HG03097 (cell line): ENCODE data around the gene NINL.

Experiments
- ATAC-seq: cut with Tn5 transposase; IDR thresholded peaks from one replicate; pipeline ENCODE4 v1.9.1; 2021; ENCODE audit not compliant: unreplicated experiment, low FRiP score

Gene NINL

DNA sequence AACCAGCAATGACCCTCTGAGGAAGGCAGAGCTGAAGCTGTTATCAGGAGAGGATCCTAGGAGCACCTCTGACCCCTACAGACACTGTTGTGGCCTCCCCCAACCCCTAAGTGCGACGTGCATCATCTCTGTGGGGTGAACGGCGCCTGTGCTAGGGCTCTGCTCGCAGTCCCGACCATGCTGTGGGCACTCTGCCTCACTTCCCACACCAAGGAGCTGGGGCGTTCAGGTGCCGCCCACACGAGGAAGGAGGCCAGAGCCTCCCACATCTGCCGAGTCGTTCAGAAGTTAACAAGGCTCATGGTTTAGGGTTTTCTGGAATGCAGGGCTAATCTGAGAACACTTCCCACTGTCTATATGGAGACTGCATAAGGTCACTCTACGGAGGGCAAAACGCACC lies 115.8 kb downstream of the NINL start:
- ATAC-seq: no peak

DNA sequence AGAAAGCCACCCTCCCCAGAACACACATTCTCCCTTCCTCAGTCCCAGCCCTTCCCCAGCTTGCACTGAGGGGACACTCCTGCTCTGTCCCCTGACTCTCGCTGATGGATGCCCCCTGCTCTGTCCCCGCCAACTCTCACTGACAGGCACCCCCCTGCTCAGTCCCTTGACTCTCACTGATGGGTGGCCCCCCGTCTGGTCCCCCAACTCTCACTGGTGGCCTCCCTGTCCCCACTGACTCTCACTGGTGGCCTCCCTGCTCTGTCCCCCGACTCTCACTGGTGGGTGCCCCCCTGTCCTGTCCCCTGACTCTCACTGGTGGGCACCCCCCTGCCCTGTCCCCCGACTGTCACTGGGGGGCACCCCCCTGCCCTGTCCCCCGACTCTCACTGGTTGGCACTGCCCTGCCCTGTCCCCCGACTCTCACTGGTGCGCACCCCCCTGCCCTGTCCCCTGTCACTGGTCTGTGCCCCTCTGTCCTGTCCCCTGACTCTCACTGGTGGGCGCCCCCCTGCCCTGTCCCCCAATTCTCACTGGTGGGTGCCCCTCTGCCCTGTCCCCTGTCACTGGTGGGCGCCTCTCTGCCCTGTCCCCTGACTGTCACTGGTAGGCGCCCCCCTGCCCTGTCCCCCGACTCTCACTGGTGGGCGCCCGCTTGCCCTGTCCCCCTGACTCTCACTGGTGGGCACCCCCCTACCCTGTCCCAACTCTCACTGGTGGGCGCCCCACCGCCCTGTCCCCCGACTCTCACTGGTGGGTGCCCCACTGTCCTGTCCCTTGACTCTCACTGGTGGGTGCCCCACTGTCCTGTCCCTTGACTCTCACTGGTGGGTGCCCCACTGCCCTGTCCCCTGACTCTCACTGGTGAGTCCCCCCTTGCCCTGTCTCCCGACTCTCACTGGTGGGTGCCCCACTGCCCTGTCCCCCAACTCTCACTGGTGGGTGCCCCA lies 116.9 kb downstream of the NINL start:
- ATAC-seq: no peak

DNA sequence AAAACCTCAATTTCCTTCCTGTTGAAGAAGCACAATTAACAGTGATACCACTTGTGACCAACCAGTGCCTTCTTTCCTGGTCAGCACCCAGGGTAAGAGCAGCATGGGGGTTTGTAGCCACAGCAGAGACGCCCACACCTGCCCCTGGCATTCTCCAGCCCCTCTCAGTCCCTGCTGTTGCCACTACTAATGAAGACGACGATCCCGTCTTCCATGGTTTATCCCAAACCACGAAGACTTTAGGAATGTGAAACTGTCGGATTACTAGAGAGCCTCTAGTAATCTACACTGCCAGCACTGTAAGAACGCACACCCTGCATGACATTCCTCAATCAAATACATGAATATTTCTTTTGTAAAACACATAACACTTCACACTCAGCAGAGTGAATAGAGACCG lies 117.9 kb downstream of the NINL start:
- ATAC-seq: no peak

DNA sequence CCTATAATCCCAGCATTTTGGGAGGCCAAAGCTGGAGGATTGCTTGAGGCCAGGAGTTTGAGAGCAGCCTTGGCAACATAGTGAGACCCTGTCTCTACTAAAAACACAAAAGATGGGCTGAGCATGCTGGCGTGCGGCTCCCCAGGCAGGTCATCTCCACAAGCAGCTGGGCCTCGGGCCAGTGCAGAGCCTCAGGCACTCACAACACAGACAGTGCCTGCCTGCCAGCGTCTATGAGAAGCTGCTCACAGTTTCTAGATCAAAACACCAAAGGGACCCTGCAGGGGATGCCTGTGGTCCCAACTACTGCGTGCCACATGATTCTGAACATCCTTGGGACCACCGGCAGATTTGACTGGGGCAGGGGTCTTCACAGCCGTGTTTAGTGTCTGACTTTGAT lies 118.5 kb downstream of the NINL start:
- ATAC-seq: no peak

DNA sequence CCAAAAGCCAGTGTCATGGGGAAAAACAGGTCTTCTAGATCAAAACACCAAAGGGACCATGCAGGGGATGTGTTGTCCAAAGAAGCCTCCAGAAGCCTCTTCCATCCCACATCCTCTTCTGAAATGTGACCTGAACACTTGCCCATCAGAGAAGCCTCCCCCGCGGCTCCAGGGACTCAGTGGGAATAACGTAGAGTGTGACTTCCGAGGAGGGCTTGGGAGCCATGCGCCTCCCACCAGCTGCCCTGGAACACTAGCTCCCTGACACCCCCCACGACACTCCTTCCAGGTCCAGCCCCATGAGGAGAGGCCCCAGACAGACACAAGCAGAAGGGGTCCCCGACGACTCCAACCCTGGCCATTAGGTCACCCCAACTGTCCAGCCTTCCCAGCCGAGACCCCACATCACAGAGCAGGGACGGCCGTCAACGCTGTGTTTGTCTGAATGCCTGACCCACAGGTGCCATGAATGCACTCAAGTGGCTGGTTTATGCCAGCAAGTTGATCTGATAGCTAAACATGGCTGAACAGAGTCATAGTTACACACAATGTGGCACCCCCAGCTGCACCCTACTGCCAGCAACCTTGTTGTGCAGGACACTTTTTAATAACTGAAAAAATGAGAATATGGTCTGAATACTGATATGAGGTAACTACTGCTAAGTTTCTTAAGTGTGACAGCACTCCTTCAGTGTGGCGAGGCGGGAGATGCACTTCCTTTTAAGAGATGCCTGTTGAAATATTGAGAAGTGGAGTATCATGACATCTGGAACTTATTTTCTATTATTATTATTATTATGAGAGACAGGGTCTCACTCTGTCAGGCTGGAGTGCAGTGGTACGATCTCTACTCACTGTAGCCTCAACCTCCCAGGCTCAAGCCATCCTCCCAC lies 119.8 kb downstream of the NINL start:
- no peak for ATAC-seq

DNA sequence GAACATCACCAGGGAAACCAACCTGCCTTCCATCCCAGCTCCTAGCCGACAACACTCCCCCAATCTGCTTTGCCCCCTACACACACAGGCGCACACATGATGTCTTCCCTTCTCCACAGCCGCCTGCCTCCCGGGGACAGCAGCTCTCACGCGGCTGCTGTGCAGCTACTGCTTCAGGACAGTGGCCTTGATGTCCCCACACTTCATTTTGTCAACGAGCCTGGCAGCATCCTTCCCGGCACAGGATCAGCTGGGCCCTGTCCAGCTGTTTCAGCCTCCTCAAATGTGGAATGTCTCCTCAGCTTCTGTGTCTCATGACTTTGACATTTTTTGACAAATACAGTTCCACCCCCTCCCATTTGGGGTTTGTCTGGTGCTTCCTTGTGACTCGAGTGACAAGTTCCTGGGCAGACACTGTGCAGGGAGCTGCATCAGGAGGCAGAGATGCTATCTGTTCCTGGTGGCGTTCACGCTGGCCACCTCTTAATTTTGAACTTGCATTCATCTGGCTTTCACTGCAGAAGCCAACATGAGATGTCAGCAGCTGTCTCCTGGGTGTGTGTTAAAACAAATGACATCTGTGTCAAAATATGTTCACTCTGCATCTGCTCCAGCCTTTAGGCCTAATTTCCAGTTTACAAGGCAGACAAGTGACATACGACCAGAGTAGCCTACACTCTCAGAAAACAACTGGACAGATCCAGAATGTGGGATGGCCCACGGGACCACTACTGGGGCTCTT lies 120.7 kb downstream of the NINL start:
- no peak for ATAC-seq

DNA sequence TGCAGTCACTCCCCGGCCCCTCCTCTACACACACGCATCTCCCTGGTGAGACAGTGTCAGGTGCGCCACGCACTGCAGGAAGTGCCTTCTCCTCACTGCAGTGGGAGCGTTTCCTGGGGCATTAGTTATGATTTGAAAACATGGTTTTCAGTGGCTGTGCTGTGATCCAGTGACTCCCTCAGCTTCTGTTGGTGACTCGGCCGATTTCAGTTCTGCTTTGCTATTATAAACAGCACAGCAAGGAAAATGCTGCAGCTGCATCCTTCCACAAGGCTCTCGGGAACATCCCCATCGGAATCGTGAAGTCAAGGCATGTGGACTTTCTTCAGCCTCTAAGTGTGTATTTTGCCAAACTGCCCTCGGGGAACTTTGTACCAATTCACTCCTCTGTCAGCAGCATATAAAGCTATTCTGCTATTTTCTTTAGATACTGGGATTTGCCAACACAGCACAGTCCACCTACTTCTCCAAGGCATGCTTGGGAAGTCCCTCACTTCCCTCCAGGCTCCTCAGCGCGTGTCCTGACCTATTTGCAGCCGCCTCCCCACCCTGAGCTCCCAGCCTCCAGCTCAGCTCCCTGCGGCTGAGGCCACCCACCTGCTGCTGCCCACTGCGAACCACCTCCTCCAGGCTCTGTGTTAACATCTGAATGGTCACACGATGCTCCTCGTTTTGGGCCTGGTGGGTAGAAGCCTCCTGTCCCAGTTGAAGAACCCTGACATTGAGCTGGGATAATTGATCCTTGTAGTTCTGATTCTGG lies 123.4 kb downstream of the NINL start:
- ATAC-seq: no peak

DNA sequence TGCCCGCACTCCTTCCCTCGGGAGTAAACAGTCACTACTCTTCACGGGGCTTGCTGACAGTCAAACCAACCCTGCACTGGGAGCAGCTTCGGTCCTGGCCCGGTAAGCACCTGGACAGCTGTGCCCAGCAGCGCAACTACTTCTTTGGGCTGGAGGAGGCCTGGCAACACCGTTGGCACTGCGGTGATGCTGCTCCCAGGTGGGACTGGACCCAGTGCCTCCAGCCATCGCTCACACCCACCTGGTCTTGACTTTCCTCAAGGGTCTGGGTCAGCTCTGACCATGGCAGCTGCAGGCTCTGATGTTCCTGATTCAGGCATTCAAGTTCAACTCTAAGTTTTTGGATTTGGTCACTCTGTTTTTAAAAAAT lies 124.1 kb downstream of the NINL start:
- no peak for ATAC-seq

DNA sequence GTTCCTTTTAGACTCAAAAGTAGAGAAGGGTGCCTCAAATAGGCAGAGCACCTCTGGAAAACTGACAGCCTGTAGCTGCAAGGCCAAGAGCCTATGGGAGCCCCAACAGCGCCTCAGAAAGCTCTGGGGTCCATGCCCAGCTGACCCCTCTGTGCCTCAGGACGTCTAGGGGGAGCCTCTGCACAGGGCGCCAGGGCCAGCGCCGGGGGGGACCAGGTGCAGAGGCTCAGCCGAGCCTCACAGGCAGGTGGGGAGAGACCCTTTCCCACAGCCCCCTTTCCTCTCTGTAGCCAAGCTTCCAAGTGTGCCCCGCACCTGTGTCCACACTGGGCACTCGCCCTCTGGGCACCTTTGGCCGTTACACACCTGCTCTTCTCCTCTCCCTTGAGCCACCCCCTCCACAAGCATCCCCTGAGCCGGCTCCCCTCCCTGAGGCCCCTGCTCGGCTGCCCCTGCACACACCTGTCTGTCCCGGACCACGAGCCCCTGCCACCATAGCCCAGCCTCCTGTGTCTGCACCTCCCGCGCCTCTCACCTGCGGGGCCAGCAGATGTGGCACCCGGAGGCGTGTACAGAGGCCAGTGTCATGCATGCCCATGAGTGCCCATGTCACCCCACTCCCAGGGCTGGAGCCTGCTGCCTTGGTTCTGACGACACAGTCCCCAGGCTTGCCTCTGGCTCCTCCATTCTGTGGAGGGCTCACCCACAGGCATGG lies 124.6 kb downstream of the NINL start:
- no peak for ATAC-seq

DNA sequence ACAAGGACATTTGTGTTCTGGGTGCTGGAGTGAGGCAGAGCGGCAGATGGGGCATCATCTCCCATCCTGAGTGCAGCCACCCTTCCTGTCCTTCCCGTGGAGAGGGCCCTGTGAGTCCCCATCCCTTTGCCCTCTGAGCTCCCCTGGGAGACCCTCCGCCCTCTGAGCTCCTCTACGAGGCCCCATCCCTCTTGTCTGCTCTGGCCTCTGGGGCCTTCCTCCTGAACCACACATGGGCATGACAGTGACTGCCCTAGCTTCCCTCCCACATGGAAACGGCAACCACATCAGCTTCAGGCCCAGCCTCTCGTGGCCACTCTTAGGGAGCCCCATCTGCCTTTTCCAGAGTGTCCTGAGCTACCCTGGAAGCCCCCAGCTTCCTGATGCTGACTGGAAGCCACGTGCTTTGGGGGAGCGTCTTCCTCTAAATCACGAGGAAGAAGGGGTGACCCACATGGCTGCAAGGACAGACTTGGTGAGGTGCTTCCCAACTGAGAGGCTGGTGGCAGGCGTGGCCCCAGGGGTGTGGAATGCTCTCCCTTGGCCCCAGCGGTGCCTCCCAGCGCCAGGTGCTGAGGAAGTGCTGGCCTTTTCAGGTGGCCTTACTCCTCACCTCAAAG lies 125.3 kb downstream of the NINL start:
- no peak for ATAC-seq

DNA sequence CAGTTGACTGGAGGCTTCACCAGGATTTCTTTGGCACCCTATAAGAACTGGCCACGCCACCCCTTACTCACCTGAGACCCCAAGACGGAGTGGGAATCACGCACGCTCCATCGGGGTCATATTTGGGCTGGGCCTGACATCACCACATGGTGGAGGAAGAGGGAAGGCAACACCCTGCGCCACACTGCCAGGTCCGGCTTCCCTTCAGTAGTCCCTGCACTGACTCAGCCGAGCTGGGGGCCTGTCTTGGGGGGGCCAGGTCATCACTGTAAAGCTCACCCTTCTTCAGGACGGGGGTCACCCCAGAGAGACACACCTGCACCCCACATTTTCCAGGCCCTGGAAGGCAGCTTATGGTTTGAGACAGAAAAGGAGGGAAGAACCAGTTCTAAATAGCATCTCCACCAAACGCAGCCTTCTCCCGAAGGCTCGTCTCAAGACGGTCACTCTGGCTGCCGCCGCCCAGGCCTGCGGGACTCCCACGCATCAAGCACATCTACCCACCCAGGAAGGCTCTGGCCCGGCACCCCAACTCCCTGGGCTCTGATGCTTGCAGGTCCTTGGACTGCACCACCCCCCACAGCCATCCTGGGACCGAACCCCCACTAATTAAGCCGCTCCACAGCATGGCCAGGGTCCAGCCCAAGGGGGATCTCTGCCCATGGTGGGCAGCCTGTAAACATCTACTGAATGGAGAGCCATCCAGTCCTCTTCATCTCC lies 126.1 kb downstream of the NINL start:
- ATAC-seq: no peak

DNA sequence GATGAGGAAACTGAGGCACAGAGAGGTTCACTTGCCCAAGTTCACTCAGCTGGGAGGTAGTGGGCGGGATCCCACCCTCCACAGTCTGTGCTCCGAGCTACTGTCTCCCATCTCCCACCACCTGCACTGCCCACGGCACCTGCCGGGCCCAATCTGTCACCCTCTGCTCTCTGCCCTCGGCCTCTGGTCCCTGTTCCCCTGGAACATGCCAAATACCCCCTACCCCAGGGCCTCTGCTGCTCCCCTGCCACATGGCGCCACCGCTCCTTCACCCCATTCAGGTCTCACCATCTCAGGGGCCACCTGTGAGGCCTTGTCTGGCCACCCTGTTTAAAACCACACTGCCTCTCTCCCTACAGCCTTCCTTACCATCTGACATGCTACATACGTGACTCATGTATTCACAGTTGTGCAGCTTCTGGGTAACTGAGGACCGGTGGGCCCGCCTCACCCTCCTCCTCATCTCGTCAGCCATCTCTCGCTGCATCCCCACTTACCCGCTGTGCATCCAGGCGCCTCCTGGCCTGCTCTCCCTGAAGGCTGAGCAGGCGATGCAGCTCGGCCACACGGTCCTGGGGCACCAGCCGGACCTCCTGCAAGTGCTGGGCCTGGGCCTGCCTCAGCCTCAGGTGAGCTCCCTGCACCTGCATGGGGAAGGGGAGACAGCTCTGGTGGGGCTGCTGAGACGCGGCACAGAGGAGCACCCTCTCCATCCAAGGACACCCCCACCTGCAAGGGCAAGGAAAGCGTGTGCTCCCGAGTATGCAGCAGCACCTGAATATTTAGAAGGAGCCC lies 127.2 kb downstream of the NINL start:
- ATAC-seq: no peak

DNA sequence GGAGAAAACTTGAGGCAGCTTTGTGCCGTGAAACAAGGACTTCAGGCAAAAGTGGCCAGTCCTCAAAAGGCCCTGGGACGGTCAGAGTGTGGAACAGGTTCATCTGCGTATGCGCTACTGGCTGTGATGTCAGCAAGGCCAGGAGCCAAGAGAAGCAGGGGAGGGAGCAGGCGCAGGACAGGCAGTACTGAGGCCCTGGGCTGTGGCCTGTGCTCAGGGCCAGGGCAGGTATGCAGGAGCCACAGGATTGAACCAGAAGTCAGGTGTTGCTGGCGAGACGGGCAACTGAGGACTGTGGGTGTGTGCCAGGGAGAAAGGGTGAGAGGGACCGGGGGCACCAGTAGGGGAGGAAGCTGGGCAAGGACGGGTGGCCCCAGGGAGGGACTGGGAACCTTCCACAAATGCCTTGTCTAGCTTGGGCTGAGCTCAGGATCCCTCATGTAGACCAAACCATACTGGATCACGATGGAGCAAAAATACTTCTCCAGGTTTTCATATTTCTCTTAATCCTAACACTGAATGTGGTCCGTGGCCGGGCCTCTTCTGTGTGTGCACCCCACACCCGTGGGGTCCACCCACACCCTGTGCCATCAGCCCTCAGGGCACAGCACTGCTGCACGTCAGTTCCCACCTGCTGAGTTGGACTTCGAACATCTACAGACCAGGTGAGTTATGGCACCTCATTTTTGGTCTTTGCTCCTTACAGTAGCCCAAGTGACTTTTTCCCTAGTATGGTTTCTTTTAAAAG lies 131.0 kb downstream of the NINL start:
- ATAC-seq: no peak

DNA sequence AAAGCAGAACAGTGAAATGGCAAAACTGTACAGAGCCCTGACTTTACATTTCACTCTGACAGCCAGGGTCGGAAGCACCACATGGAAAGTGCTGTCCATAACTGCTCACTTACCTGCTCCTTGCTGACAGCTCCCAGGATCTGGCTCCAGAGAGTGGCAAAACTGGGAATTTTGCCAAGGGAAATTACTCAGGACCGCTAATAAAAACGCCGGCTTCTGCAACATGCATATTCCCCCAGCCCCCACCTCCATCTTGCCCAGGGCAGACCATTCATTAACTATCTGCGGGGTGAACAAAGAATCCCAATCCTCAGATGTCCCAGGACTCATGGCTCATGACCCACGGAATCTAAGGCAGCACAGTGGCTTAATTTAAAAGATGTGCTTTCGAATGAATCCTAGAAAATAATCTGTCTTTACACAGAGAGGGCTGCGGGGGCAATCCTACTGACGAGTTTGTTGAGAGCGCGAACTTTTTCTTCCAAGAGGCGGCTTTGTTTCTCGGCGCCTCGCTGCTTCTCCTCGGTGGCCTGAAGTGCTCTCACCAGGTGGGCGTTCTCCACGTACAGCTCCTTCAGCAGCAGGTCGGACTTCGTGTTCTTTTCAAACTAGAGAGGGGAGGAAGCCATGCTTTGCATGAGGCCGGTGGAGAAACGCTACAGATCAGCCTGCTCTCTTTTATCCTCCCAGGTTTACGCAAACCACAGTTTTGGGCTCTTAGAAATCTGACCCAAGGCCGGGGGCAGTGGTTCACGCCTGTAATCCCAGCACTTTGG lies 132.1 kb downstream of the NINL start:
- no peak for ATAC-seq

DNA sequence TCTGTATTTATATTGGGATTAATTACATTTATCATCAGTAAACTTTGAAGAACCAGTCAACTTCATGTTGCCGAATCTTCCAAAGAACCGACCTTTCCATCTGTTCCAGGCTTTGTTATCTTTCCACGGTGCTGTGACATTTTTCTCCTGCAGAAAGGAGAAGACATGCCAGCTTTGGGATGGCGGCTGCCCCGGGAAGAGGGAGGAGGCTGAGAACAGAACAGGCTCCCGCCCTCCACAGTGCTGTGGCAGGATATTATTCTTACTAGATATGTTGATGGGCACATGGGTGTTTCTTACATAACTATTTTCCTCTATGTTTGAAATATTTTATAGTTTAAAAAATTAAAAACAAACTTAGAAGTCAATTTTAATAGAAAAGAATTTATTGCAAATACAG lies 133.0 kb downstream of the NINL start:
- ATAC-seq: no peak

DNA sequence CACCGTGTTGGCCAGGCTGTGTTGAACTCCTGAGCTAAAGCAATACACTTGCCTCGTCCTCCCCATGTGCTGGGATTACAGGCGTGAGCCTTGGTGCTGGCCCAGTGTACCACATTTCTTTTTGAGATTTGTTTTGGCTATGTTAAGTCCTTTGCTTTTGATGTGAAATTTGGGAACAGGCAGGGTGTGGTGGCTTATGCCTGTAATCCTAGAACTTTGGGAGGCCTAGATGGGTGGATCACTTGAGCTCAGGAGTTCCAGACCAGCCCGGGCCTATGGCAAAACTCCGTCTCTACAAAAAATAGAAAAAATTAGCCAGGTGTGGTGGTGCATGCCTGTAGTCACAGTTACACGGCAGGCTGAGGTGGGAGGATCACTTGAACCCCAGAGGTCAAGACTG lies 137.7 kb downstream of the NINL start:
- no peak for ATAC-seq
